GM21447 (cell line): Measurements from ENCODE around the gene SEMA4B.
"Not testable (repeated sequence)": the region's sequence is repeated elsewhere in the genome, so short reads cannot be mapped to it uniquely, and the experiment has no call there.

ENCODE experiments used
- ATAC-seq: cut with Tn5 transposase; IDR thresholded peaks from one replicate; pipeline ENCODE4 v1.9.1; 2021; ENCODE audit not compliant: unreplicated experiment

The SEMA4B gene

GRCh38 chr15:90201130-90201943, at the start of gene SEMA4B:
TSS of gene SEMA4B (plus strand) at chr15:90201330. CDS start at chr15:90201579, 249 bp downstream.
- peak; percentile 86 for ATAC-seq

GRCh38 chr15:90151989-90152645, 49.0 kb upstream of the SEMA4B start:
- ATAC-seq = no peak

- ATAC-seq = no peak
Measured at GRCh38 chr15:90153658-90154057, 47.5 kb upstream of the SEMA4B start.

GRCh38 chr15:90154246-90154645, 46.9 kb upstream of the SEMA4B start:
- no peak for ATAC-seq

GRCh38 chr15:90154861-90155626, 46.1 kb upstream of the SEMA4B start:
- no peak for ATAC-seq

- no peak for ATAC-seq
Measured at GRCh38 chr15:90159213-90159612, 41.9 kb upstream of the SEMA4B start.

- ATAC-seq = no peak
Measured at GRCh38 chr15:90160781-90161727, 40.1 kb upstream of the SEMA4B start.

GRCh38 chr15:90161950-90162361, 39.2 kb upstream of the SEMA4B start:
- ATAC-seq = peak; percentile 87

- no peak for ATAC-seq
Measured at GRCh38 chr15:90162956-90163355, 38.2 kb upstream of the SEMA4B start.

GRCh38 chr15:90164239-90164638, 36.9 kb upstream of the SEMA4B start:
- ATAC-seq = not testable (repeated sequence)

- no peak for ATAC-seq
Measured at GRCh38 chr15:90165157-90165556, 36.0 kb upstream of the SEMA4B start.

- ATAC-seq = no peak
Measured at GRCh38 chr15:90165659-90166489, 35.3 kb upstream of the SEMA4B start.

GRCh38 chr15:90167121-90167520, 34.0 kb upstream of the SEMA4B start:
- ATAC-seq = no peak

- no peak for ATAC-seq
Measured at GRCh38 chr15:90171623-90172022, 29.5 kb upstream of the SEMA4B start.

GRCh38 chr15:90173372-90173771, 27.8 kb upstream of the SEMA4B start:
- no peak for ATAC-seq

- no peak for ATAC-seq
Measured at GRCh38 chr15:90174140-90174875, 26.8 kb upstream of the SEMA4B start.

- no peak for ATAC-seq
Measured at GRCh38 chr15:90177012-90177411, 24.1 kb upstream of the SEMA4B start.

- peak; percentile 67 for ATAC-seq
Measured at GRCh38 chr15:90178468-90179435, 22.4 kb upstream of the SEMA4B start.
